ENCODE results near the gene ACOT7. TPM values are rescaled to one million over a fixed set of nuclear protein-coding genes. Genes with fewer than 3 reads are reported as not detected.

The ACOT7 gene
- total RNA-seq, 1 experiment from 2014 or later: 120 TPM

GRCh38 chr1:6416295-6416656 is 22.7 kb upstream of the ACOT7 start:
- Histone ChIP-seq H3K9me3 (ENCODE audit: control insufficient read depth, insufficient read depth, low read depth, low read length) (no peaks in the 10 kb centered on the region), H3K4me3 (ENCODE audit: low read depth in 2 of 2, low read length in 2 of 2) (no peak overlapping the region), H3K36me3 (ENCODE audit: control insufficient read depth, insufficient read depth, low read length) (no peaks in the 10 kb centered on the region; the same call in 1 of the 2 replicates), H3K27ac (ENCODE audit: low read length) (no peak overlapping the region), H3K27me3 (ENCODE audit: control insufficient read depth, insufficient read depth, low read length) (no peaks in the 10 kb centered on the region), H3K4me1 (ENCODE audit: control insufficient read depth, insufficient read depth, low read length) (peaks cover 17% of the 10 kb centered on the region)
- TSS peak; percentile 65 for BruUV-seq (replicated peaks)
- ATAC-seq: no peak
- no peak for DNase-seq (ENCODE audit: low read depth, low spot score)
- POLR2A ChIA-PET: no interaction called here
- CTCF ChIA-PET: interaction anchor here (0.6 to 0.7 kb wide), 2 partner anchors 22 to 24 kb away, joined by 4 read pairs; no protein-coding TSS in a partner anchor
- TF ChIP-seq TCF7L2 (IDR thresholded peaks at IDR 0.05; ENCODE audit: low read depth, low read length) (no peak), REST (IDR thresholded peaks at IDR 0.05; ENCODE audit: insufficient read depth in 1 of 2, low read depth in 2 of 2, low read length in 1 of 2) (no peak), POLR2AphosphoS5 (IDR thresholded peaks at IDR 0.05; ENCODE audit: low read depth, low read length) (no peak), SIN3A (IDR thresholded peaks at IDR 0.05; ENCODE audit: borderline replicate concordance, insufficient read depth, low read depth, low read length) (no peak), CTCF (IDR thresholded peaks at IDR 0.05) (no peak)
- intact Hi-C loops (cut with micrococcal nuclease; ENCODE audit: unreplicated experiment): no loop called here
- in situ Hi-C loops (cut with HindIII; ENCODE audit: low pct_unique_long_range_greater_than_20kb, low sequenced_read_pairs): no loop called here

- DNase-seq (ENCODE audit: low read depth, low spot score) (no peak), ATAC-seq (no peak)
- Histone ChIP-seq H3K4me3 (ENCODE audit: low read depth in 2 of 2, low read length in 2 of 2) (peak overlapping the region in 1 of 2 experiments; percentile 28; a peak in 1 of 4 replicates), H3K36me3 (ENCODE audit: control insufficient read depth, insufficient read depth, low read length) (no peaks in the 10 kb centered on the region; the same call in 1 of the 2 replicates), H3K27ac (ENCODE audit: low read length) (no peak overlapping the region), H3K27me3 (ENCODE audit: control insufficient read depth, insufficient read depth, low read length) (no peaks in the 10 kb centered on the region), H3K4me1 (ENCODE audit: control insufficient read depth, insufficient read depth, low read length) (peaks cover 17% of the 10 kb centered on the region), H3K9me3 (ENCODE audit: control insufficient read depth, insufficient read depth, low read depth, low read length) (no peaks in the 10 kb centered on the region)
- in situ Hi-C loops (cut with HindIII; ENCODE audit: low pct_unique_long_range_greater_than_20kb, low sequenced_read_pairs) (no loop called here), intact Hi-C loops (cut with micrococcal nuclease; ENCODE audit: unreplicated experiment) (loop anchor here (5.0 kb wide), 1 partner anchor 168 kb away; no protein-coding TSS in a partner anchor)
- ChIA-PET POLR2A (interaction anchor here (0.6 kb wide), 1 partner anchor 75 kb away, joined by 6 read pairs; no protein-coding TSS in a partner anchor), CTCF (interaction anchor here (0.6 to 1.4 kb wide), 5 partner anchors 8 to 285 kb away, joined by 3 to 6 read pairs (median 3); no protein-coding TSS in a partner anchor)
- no TSS peak for BruUV-seq (replicated peaks)
- no peak for TF ChIP-seq POLR2AphosphoS5 (IDR thresholded peaks at IDR 0.05; ENCODE audit: low read depth, low read length)
These were observed 21.5 kb upstream of the ACOT7 start for GRCh38 chr1:6414881-6415626.

All from Panc1 (cell line).